ENCODE data around the gene MKLN1. TPM values are rescaled to one million over a fixed set of nuclear protein-coding genes. Genes with fewer than 3 reads are reported as not detected.
A peak's percentile ranks its signal among the peaks of the same experiment; 100 is the strongest.
"Not testable (repeated sequence)": the region's sequence is repeated elsewhere in the genome, so short reads cannot be mapped to it uniquely, and the experiment has no call there.

MKLN1 gene
- total and polyA plus RNA-seq, 5 experiments from 2014 or later, result 17.0 to 66.1 (median 20.2) TPM

DNA sequence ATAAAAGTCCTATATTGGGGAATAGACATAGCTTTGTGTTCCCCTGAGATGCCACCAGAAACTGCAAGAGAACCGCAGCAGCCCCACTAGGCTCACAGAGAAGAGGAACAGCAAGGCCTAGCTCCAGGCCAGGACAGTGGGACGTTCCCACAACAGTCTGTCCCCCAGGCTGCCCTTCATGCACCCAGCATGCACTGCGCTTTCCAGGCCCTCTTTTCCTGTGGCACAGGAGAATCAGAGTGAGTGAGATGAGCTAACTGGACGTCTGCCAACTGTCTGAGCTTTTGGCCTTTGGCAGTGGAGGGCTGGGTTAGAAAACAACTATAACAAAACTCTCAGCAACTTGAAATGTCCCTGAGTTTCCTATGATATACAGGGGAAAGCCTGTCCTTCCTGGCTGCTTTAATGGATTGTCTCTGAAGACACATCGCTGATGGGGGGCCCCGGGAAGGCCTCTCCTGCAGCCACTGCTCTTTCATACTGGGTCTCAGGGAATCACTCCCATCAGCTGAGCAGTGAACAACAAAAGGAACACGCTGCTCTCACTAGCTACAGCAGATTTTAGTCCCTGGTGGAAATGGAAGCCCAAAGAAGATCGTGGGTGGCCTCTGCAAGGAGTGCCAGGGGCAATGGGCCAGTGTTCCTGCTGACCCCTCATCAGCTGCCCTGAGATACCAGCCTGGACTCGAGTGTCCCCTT lies 175.3 kb downstream of the MKLN1 start:
- Mint-ChIP-seq H3K9me3 (no peaks in the 10 kb centered on the region), H3K27me3 (peaks cover 0 to 1% (median 0%) of the 10 kb centered on the region in 5 donors), H3K4me3 (peak overlapping the region in 2 of 10 donors; percentile 22 to 32), H3K4me1 (peaks cover 21 to 43% (median 36%) of the 10 kb centered on the region in 4 donors), H3K27ac (peak overlapping the region in 8 of 10 donors; percentile 11 to 88 (median 60)), H3K36me3 (peaks cover 0 to 3% (median 0%) of the 10 kb centered on the region in 3 donors)
- POLR2A ChIA-PET, result no interaction called here
- DNase-seq (no peak), ATAC-seq (no peak)

DNA sequence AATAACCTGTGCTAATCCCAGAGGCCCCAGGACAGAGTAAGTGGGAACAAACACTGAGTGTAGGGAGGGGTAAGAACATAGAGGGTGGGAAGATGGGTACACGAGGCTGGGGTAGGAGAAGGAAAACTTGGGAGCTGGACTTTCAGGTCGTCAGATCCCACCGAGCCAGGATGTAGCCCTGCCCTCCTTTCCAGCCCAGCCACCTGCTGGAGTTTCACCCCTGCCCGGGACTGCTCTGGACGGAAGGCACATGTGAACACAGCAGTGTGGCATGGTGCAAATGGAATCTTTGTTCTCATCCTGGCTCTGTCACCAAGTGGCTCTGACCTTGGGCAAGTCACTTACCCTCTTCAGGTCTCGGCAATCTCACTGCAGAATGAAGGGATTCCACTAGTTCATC lies 176.0 kb downstream of the MKLN1 start:
- ATAC-seq, result no peak
- no peak for DNase-seq
- H3K27ac Mint-ChIP-seq, result peak overlapping the region in 5 of 10 donors; percentile 26 to 63 (median 53)
- peaks cover 0 to 3% (median 0%) of the 10 kb centered on the region in 3 donors for H3K36me3 Mint-ChIP-seq
- H3K4me3 Mint-ChIP-seq, result no peak overlapping the region
- H3K4me1 Mint-ChIP-seq, result peaks cover 26 to 48% (median 42%) of the 10 kb centered on the region in 4 donors
- H3K27me3 Mint-ChIP-seq, result peaks cover 0 to 8% (median 0%) of the 10 kb centered on the region in 5 donors
- POLR2A ChIA-PET, result interaction anchor here (0.6 to 0.7 kb wide), 2 partner anchors 8 to 31 kb away, joined by 3 read pairs; no protein-coding TSS in a partner anchor
- no peaks in the 10 kb centered on the region for H3K9me3 Mint-ChIP-seq

DNA sequence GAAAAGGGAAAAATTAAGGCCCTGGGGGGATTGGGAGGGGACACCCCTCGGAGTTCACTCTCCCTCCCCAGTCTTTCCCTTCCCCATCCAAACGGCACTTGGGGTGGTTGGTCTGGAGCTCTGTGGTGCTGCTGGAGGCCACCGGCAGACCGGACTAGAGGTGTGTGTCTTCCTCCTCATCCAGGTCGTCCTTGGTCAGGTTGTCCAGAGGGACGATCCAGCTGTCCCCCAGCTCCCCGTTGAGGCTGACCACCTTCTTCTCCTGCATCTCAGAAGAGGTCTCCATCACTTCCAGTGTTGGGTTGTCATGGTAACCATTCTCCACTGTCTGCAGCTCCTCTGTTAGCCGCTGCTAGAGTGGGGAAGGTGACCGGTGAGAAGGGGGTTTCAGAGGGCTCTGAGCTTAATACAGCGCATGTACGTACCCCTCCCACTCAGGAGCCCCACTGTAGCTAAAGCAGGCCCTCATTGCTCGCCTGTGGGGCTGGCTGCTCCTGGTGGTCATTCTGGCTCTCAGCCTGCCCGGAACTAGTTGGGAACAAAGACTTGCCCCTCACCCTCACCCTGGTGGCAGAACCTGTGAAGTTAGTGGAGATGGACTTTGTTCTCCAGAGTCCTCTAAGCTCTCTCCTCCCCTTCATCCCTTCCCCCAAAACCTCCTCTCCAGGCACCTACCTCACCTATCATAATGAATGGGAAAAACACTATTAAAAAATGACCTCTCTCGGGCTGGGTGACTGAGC lies 176.7 kb downstream of the MKLN1 start:
- Mint-ChIP-seq H3K4me3 (no peak overlapping the region), H3K27me3 (peaks cover 3 to 15% (median 4%) of the 10 kb centered on the region in 5 donors), H3K36me3 (peaks cover 0 to 3% (median 0%) of the 10 kb centered on the region in 3 donors), H3K9me3 (no peaks in the 10 kb centered on the region), H3K4me1 (peaks cover 26 to 51% (median 47%) of the 10 kb centered on the region in 4 donors), H3K27ac (peak overlapping the region in 4 of 10 donors; percentile 24 to 63 (median 40))
- no peak for ATAC-seq
- DNase-seq, result no peak
- POLR2A ChIA-PET, result interaction anchor here (0.5 to 0.7 kb wide), 4 partner anchors 9 to 1800 kb away, joined by 3 to 5 read pairs (median 3); no protein-coding TSS in a partner anchor

DNA sequence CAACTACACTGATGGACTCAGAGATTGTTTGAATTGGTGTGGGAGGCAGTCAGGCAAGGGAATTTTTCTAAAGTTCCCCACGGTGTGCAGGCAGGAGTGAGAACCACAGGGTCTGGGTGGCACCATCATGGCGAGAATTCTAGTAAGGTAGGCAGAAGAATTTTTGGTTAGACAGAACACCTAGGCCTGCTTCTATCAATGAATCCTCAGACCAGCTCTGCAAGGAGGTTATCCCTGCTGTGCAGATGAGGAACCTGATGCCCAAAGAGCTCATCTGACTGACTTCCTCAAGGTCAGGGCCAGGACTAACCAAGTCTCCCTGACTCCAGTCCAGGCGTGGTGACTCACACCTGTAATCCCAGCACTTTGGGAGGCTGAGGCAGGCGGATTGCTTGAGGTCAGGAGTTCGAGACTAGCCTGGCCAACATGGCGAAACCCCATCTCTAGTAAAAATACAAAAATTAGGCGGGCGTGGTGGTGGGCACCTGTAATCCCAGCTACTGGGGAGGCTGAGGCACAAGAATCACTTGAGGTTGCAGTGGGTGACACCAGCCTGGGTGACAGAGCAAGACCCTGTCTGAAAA lies 177.5 kb downstream of the MKLN1 start:
- H3K9me3 Mint-ChIP-seq, ATAC-seq, H3K4me3 Mint-ChIP-seq, H3K36me3 Mint-ChIP-seq, DNase-seq: not testable (repeated sequence)
- Mint-ChIP-seq H3K27ac (peak overlapping the region in 1 of 10 donors; percentile 63), H3K27me3 (peaks cover 3 to 17% (median 4%) of the 10 kb centered on the region in 5 donors), H3K4me1 (peaks cover 26 to 51% (median 48%) of the 10 kb centered on the region in 4 donors)
- POLR2A ChIA-PET, result interaction anchor here (0.5 kb wide), 1 partner anchor 1801 kb away, joined by 5 read pairs; no protein-coding TSS in a partner anchor

DNA sequence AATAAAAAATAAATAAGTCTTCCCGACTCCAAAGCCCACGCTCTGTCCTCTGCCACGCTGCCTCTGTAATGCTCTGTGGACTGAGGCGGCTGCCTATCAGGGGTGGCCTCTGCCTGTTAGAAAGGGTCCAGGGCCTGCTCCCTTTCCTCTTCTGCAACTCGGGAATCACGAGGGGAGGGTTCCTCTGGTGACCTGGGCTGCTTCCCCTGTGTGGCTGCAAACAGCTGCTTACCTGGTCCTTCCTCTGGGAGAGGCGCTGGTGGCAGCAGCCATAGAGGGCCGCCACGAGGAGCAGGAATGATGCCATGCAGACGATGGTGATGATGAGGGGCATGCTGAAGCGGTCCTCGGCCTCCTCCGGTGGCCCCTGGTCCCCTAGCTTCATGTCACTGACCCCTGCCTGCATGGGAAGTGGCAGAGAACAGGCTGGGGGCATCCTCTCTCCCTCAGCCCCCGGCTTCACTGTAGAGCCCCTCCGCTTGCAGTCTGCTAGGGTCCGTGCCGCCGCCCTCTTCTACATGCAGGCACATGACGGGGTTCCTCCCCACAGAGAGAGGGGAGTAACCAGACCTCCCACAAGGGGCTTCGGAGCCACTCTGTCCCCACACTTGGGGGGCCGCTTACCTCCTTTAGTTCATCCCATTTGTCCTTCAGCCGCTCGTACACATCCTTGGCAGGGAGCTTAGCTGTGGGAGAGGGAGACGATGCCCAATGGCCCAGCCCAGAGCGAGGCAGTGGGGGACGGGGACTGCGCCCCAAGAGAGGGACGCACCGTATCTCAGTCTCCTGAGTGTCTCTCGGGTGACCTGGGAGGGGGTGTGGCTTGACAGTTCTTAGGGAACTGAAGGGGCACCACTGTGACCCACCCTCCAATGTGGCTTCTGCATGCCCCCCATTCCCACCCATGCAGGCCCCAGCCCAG lies 178.2 kb downstream of the MKLN1 start:
- H3K4me3 Mint-ChIP-seq, result no peak overlapping the region
- DNase-seq, result no peak
- H3K9me3 Mint-ChIP-seq, result no peaks in the 10 kb centered on the region
- no peak for ATAC-seq
- no peaks in the 10 kb centered on the region for H3K36me3 Mint-ChIP-seq
- peaks cover 3 to 20% (median 4%) of the 10 kb centered on the region in 5 donors for H3K27me3 Mint-ChIP-seq
- H3K4me1 Mint-ChIP-seq, result peaks cover 21 to 44% (median 40%) of the 10 kb centered on the region in 4 donors
- H3K27ac Mint-ChIP-seq, result peak overlapping the region in 1 of 10 donors; percentile 67
- POLR2A ChIA-PET, result no interaction called here

DNA sequence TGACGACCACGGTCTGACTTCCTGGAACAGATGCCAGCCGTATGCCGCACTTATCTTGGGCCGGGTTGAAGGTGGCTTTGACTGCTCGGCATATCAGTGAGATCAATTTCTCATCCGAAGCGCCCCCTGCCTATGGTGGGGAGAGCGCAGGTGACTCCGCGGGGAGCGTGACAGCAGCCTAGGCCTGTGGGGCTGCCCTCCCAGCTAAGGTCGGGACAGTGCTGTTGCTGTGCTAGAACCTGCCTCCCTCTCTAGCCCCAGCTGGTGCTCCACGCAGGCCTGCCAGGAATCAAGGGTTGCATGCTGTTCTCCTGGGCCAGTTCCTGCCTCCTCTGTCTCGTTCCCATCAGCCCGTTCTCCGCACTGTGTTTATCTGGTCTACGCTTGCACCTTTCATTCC lies 178.9 kb downstream of the MKLN1 start:
- no peak for DNase-seq
- no peaks in the 10 kb centered on the region for H3K36me3 Mint-ChIP-seq
- POLR2A ChIA-PET, result no interaction called here
- H3K9me3 Mint-ChIP-seq, result no peaks in the 10 kb centered on the region
- no peak for ATAC-seq
- peak overlapping the region in 2 of 10 donors; percentile 25 to 77 for H3K27ac Mint-ChIP-seq
- H3K4me1 Mint-ChIP-seq, result peaks cover 17 to 38% (median 34%) of the 10 kb centered on the region in 4 donors
- H3K4me3 Mint-ChIP-seq, result no peak overlapping the region
- H3K27me3 Mint-ChIP-seq, result peaks cover 3 to 27% (median 4%) of the 10 kb centered on the region in 5 donors

DNA sequence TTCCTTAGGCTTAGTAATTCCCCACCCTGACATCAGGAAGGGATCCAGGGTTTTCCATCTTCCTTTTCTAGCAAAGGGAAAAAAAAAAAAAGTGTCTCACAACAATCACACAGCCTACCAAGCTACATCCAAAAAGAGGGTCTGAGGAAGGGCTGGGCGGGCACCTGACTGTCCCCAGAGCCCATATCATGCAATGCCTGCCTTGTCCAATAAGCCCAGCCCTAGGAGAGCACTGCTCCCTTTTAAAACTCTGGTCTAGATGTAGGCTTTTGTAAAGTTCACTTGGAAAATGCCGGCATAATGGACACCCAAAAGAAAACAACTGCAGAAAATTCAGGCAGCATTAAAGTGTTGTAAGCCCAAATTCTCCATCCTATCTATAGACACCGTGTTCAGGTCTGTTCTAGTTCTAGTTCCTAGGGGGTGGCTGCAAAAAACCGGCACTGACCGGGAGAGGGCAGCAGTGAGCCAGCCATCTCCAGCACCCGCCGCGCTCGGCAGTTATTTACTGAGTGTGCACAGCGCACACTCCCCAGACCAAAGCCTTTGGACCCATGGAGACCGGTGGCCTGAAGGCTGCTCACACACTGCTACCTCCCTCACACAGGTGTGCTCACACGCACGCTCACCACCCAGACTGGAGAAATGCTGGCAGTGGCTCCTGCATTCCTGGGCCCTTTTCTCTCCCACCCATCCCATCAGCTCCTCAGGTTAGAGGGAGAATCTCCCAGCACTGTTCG lies 180.1 kb downstream of the MKLN1 start:
- Mint-ChIP-seq H3K27ac (peak overlapping the region in 2 of 10 donors; percentile 34 to 74), H3K4me1 (peaks cover 17 to 30% (median 25%) of the 10 kb centered on the region in 4 donors), H3K36me3 (no peaks in the 10 kb centered on the region), H3K4me3 (peak overlapping the region in 8 of 10 donors; percentile 9 to 63 (median 48)), H3K27me3 (peaks cover 3 to 35% (median 9%) of the 10 kb centered on the region in 5 donors), H3K9me3 (no peaks in the 10 kb centered on the region)
- ATAC-seq, result peak; percentile 91 to 93
- DNase-seq, result peak; percentile 43 to 84 (median 76)
- POLR2A ChIA-PET, result no interaction called here

DNA sequence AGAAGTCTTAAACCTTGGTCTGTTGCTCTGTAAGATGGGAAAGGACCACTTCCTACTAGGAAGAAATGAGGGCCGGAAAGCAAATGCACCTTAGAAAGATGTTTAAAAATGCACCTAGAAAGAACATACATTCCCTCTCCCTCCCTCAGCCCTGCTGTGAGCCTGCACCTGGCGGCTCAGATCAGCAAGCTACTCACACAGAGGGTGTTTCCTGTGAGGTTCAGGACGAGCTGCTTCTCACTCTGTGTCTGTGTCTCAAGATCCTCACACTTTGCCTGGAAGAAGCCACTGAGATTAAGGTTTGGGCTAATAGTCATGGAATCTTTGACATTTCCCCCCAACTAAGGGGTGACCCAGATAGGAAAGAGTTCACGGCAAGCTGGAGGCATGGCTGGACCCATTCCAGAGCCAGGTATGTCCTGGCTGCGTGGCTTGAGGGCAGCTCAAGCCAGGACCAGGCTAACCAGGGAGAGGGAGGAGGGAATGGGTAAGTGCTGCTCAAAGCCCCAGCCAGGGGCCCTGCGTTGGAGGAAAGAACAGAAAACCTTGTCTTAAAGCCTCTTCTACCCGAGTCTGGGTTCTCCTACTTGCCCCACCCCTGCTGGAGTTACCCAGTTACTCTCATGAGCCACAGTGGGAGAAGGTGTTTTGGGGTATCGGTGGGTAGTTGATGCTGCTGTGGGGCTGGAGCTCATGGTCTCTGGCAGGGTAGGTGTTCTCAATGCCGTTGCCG lies 181.2 kb downstream of the MKLN1 start:
- H3K27ac Mint-ChIP-seq, result peak overlapping the region in 2 of 10 donors; percentile 58 to 78
- H3K36me3 Mint-ChIP-seq, result no peaks in the 10 kb centered on the region
- no peaks in the 10 kb centered on the region for H3K9me3 Mint-ChIP-seq
- H3K27me3 Mint-ChIP-seq, result peaks cover 4 to 45% (median 15%) of the 10 kb centered on the region in 5 donors
- no peak overlapping the region for H3K4me3 Mint-ChIP-seq
- ATAC-seq (no peak), DNase-seq (no peak)
- POLR2A ChIA-PET, result no interaction called here
- peaks cover 21 to 28% (median 26%) of the 10 kb centered on the region in 4 donors for H3K4me1 Mint-ChIP-seq

DNA sequence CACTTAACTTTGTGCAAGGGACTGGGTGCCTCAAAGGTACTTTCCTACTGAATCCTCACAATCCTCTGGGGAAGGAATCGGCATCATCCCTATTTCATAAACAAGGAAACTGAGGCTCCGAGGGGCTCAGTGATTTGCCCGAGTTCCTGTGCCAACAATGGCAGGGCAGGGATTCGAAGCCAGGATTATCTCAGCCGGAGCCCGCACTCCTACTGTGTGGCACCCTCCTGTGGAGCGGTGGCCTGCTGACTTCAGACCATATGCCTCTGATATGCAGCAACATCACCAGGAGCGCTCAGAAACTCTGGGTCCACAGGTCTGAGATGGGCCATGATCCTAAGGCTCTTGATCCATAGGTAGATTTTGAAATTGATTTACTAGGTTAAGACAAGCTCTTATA lies 182.1 kb downstream of the MKLN1 start:
- H3K9me3 Mint-ChIP-seq, result no peaks in the 10 kb centered on the region

DNA sequence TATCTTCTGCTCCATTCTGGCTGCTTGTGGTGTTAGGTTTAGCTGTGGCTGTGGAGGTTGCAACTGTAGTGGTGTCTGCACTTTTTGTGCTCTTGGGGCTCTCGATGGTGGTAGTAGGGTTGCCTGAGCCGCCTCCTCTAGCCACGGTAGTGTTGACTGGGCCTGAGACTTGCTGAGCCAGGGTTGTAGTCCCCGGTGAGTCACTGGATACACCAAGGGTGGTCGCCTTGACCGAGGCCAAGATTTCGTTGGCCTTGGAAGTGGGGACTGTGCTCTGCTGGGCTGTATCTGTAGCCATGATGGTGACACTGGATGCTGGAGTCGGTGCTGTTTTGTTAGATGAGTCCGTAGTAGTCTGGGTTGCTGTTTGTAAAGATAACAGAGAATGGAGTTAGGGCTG lies 183.4 kb downstream of the MKLN1 start:
- no peak overlapping the region for H3K27ac Mint-ChIP-seq
- DNase-seq (no peak), ATAC-seq (no peak)
- POLR2A ChIA-PET, result no interaction called here
- H3K4me3 Mint-ChIP-seq, result no peak overlapping the region
- H3K36me3 Mint-ChIP-seq, result no peaks in the 10 kb centered on the region
- peaks cover 17 to 28% (median 25%) of the 10 kb centered on the region in 4 donors for H3K4me1 Mint-ChIP-seq
- H3K9me3 Mint-ChIP-seq, result no peaks in the 10 kb centered on the region
- peaks cover 4 to 45% (median 15%) of the 10 kb centered on the region in 5 donors for H3K27me3 Mint-ChIP-seq

More for the DNA sequence above, 182.1 kb downstream of the MKLN1 start:
- no peaks in the 10 kb centered on the region for H3K36me3 Mint-ChIP-seq
- POLR2A ChIA-PET, result no interaction called here
- H3K4me3 Mint-ChIP-seq, result no peak overlapping the region
- peaks cover 19 to 28% (median 25%) of the 10 kb centered on the region in 4 donors for H3K4me1 Mint-ChIP-seq
- ATAC-seq (no peak), DNase-seq (no peak)
- peaks cover 4 to 45% (median 15%) of the 10 kb centered on the region in 5 donors for H3K27me3 Mint-ChIP-seq
- no peak overlapping the region for H3K27ac Mint-ChIP-seq

All from naive thymus-derived CD8-positive, alpha-beta T cell (primary cell).